Stimulated activated CD4-positive, alpha-beta T cell treated with anti-CD3 and anti-CD28 coated beads, Interleukin-12 subunit alpha, Interleukin-12 subunit beta, amount 100 ng/mL, for 48 hours (primary cell): Measurements from ENCODE around the gene PRMT1.

Experiments used
- DNase-seq, 3 donors: peaks; one replicate each; pipeline ENCODE4 v3.0.0-alpha.2; 2020; ENCODE audit warnings: low read depth in 2 of 3, low spot score in 1 of 3

PRMT1 gene

DNA sequence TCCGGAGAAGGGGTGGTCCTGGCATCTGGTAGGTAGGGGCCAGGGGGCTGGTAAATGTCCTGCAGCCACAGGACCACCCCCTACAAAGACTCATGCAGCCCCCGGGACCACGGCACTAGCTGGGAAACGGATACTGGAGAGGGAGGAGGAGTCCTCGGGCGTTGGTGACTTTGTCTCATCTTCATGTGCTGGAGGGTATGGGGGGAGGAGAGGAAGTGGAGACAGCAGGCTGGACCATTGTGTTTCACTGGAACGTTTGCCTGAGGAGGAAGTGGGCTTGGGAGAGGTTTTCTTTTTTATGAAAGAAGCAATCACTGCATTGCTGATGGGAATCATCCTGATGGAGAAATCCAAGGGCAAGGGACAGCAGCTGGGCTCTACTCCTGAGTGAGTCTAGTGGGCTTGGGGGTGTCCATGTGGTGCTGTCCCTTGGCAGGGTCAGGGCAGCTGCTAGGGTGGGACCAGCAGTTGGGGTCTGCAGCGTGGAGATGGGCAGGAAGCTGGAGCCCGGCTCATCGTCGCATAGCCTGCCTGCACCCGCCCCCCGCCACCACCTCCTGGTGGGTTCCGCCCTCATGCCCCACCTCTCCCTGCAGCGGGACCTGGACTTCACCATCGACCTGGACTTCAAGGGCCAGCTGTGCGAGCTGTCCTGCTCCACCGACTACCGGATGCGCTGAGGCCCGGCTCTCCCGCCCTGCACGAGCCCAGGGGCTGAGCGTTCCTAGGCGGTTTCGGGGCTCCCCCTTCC, 10.7 kb downstream of the PRMT1 start:
- DNase-seq = no peak

DNA sequence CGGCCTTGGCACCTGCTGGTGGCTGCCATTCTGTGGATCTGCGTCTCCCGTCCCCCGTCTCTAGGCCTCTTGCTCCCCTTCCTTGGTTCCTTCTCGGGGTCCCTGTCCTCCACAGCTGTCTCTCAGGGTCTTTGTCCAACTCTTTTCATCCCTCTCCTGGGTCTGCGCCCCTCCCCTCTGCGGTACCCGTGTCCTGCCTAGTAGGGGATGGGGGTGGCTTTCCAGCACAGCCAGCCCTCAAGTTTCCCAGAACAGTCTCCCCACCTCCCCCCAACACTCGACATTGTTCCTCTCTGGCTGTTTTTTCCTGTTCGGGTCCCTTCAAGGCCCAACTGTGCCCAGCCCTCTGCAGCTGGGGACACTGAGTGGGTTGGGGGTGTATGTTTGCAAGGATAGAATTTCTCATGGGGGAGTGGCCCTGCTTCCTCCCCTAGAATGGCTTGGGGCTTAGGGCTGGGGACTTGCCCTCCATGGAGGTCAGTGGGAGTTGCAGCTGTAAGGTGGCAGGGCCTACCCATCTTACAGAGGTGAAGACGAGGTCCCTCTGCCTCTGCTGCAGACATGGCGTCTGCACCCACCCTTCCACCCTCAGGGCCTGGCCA, 11.6 kb downstream of the PRMT1 start:
- no peak for DNase-seq

DNA sequence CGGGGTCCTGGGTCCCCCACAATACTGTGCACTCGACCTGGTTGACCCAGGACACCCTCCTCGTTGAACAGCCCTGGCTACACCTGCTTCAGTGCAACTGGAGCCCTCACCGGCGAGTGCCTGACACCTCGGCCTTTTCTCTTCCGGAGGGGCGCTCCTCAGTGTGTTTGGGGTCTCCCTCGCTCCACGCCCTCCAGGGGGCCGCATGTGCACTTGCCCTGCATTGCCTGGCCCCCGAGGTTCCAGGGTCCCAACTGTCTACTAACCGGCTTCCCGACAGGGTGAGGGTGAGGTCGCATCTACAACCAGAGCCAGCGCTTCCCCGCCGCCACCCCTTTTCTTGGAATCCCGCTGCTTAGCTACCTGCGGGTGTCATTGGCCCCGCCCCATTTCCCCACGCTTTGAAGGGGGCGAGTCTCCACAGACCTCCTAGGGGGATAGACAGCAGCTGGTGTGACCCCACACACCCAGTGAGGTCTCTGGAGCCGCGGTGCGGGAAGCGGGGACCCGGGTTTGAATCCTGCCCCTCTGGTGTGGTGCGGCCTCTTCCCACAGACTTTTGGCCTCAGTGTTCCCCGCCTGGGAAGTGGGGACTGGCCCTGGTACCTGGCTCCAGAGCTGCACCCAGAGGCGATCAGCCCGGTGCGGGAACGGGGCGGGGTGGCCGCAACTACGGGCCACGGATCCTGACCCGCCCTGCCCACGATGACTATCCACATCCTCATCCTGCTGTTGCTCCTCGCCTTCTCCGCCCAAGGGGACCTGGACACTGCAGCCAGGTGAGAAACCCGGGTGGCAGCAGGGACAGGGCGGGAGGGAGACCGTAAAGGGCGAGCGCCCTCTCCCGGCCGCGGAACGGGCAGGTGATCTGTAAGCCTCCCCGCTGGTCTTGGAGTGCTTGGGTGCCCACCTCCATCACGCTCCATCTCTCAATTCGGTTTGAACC, 12.3 kb downstream of the PRMT1 start, which contains the start of gene ADM5:
Gene ADM5, plus strand, starts transcription at position 462 of the 946 bp plus-strand sequence. Its CDS starts 244 bp downstream, at position 706.
- no peak for DNase-seq

DNA sequence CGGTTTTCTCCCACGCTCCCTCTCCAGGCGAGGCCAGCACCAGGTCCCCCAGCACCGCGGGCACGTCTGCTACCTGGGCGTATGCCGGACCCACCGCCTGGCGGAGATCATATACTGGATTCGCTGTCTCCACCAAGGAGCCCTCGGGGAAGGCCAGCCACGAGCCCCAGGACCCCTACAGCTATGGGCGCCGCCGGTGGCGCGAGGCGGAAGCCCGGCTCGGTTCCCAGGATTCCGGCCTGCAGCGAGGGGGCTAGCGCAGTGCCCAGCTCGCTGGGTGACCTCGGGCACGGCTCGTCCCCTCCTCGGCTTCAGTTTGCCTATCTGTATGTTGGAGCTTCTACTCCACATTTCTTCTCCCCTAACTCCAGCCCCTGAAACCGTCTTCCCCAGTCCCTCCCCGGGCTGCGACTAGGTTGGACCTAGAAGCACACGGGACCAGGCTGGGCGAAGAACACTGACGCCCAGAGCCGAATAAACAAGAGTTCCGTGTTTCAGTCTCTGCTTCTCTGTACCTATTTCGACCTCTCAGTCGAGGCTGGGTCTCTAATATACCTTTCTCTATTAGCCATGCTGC, 13.1 kb downstream of the PRMT1 start:
- DNase-seq = no peak

DNA sequence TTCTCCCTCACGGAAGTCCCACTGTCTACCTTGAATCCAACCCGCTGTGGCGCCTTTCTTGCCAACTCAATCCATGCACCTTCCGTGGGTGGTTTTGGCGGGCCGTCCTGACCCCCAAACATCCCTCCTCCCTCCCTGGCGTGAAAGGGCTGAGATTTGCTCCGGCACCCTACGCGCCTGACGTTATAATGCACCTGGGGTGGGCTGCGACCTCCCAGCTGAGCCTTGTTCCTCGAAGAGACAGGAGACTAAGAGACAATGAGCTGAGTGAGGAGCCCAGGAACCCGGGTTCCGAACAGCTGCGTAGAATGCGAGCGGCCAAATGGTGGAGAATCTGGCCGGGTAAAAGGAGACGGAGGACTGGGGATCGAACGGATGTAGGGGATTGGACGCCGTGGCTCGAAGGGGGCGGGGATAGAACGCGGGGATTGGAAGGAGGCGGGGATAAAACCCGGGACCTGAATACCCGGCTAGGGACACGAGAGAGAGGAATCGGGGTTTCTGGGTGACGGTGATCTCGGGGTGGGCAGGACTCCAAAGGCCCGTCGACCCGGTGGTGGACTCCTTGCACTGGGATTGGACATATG, 13.7 kb downstream of the PRMT1 start, which contains the start of gene CPT1C:
Gene CPT1C, plus strand, starts transcription at position 461 of the 587 bp plus-strand sequence. CDS start 1,137 bp downstream, outside the sequence.
- peak in 2 of 3 donors; percentile 51 to 62 for DNase-seq

DNA sequence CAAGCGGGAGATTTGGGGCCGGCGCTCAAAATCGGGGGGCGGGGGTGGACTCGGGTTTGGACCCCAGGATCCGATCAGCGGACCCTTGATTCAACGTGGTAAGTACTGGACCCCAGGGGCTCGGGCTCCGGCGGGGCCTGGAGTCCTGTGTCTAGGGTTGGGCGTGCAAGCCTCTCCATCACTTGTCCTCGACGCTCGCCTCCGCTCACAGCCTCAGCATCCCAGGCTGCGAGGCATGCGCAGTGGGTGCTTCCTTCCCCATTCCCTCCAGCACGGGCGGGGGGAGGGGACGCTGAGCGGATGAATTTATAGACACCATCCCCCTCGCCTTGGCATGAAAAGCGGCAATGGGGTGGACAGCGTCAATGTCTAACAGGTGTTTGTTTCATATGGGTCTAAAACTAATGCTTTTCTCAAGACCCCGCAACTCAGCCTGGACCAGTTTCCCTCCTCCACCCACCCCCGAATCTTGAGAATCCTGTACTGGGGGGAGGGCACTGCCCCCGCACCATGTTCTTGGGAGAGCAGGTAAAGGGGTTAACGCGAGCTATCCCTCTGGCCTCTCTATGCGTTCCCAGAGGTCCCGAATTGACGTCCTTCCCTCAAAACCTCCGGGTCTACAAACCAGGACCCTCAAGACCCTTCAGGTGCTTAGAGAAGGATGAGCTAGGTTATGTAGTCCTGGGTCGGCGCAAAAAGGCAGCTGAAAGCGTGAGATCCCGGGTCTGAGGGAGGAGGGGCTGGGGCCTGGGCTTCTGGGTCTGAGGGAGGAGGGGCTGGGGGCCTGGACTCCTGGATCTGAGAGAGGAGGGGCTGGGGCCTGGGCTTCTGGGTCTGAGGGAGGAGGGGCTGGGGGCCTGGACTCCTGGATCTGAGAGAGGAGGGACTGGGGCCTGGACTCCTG, 14.4 kb downstream of the PRMT1 start:
- peak in 1 of 3 donors; percentile 47 for DNase-seq

DNA sequence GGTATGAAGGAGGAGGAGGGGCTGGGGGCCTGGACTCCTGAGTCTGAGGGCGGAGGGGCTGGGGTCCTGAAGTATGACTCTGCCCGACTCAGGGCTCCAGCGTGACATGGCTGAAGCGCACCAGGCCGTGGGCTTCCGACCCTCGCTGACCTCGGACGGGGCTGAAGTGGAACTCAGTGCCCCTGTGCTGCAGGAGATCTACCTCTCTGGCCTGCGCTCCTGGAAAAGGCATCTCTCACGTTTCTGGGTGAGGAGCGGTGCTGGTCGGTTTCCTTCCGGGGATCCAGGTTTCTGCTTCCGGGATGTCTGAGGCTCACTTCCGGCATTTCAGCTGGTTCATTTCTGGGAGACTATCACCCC, 15.1 kb downstream of the PRMT1 start:
- DNase-seq = no peak

DNA sequence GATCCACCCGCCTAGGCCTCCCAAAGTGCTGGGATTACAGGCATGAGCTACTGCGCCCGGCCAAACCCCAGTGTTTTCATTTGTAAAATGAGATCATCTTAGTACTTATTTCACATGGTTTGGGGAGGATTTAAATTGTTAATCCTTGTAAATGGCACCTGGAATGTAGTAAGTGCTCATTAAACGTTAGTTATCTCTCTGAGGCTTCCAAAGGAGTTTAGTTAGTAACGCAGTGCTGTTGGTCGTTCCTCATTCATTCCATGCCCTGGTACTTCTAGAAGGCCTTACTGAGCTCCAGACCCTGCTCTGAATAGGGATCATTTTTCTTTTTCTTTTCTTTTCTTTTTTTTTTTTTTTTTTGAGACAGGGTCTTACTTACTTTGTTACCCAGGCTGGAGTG, 19.0 kb downstream of the PRMT1 start:
- DNase-seq = no peak

DNA sequence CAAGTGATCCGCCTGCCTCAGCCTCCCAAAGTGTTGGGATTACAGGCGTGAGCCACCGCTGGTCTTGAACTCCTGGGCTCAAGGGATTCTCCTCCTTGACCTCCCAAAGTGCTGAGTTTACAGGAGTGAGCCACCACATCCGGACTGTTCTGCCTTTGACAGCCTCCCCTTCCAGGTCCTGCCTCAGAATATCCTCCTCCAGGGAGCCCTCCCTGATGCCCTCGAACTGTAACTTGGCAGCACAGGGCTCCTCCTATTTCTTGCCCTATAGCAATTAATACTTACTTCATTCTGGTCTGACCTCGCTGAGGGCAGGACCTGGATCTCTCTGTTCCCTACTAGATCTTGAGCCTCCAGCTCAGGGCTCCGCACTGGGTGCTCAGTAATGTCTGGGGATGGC, 19.8 kb downstream of the PRMT1 start:
- no peak for DNase-seq

DNA sequence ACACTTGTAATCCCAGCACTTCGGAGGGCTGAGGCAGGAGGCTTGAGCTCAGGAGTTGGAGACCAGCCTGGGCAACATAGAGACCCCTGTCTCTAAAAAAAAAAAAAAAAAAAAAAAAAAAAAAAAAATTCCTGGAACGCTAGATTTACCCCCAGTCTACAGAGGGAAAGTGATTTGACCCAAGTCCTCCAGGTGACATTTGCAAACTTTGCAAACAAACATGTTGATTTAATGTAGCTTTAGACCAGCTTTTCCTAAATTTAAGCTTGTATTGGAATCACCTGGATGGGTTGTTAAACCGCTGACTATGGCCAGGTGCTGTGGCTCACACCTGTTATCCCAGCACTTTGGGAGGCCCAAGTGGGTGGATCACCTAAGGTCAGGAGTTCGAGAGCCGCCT, 22.3 kb downstream of the PRMT1 start:
- DNase-seq = no peak

DNA sequence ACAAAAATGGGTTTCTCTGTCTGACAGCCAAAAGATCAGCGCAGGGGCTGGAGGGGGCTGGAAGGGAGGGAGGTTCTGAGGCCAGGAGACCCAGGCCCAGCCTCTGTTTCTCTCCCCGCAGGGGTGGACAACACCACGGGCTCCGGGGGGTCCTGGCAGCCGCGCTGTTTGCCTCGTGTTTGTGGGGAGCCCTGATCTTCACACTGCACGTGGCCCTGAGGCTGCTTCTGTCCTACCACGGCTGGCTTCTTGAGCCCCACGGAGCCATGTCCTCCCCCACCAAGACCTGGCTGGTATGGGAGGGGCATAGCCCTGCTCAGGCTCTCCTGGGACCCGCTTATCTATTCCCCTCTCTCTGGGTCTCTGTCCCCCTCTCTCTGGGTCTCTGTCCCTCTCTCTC, 23.5 kb downstream of the PRMT1 start:
- DNase-seq = no peak

DNA sequence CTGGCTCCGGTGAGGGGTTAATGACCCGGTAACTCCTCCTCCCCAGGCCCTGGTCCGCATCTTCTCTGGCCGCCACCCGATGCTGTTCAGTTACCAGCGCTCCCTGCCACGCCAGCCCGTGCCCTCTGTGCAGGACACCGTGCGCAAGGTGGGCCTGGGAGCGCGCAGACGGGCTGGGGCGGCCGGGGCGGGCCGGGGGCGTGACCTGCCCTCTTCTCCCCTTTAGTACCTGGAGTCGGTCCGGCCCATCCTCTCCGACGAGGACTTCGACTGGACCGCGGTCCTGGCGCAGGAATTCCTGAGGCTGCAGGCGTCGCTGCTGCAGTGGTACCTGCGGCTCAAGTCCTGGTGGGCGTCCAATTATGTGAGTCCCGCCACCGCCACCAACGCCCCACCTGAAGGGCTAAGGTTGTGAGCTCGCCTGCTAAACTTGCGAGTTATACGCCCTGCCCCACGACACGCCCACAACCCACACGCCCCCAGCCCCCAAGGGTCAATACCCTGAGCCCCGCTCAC, 24.3 kb downstream of the PRMT1 start:
- no peak for DNase-seq

DNA sequence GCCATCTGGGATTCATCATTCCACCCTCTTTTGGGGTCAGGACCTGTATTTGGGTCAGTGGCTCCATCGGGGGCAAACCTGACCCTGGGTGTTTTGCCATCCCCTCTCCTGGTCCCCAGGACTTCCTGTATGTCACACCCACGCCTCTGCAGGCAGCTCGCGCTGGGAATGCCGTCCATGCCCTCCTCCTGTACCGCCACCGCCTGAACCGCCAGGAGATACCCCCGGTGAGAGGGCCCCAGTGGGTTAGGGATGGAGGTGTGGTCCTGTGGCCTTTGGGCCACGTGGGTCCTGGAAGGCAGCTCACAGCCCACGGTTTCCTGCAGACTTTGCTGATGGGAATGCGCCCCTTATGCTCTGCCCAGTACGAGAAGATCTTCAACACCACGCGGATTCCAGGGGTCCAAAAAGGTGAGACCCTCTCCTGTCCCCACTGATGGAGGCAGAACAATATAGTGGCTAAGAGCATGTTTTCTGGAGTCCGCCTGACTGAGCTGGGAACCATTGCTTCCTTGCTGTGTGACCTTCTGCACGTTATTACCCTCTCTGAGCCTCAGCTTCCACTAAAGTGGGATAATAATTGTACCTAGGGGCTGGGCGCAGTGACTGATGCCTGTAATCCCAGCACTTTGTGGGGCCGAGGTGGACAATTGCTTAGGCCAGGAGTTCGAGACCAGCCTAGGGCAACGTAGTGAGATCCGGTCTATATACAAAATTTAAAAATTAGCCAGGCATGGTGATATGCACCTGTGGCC, 28.0 kb downstream of the PRMT1 start:
- DNase-seq = no peak

DNA sequence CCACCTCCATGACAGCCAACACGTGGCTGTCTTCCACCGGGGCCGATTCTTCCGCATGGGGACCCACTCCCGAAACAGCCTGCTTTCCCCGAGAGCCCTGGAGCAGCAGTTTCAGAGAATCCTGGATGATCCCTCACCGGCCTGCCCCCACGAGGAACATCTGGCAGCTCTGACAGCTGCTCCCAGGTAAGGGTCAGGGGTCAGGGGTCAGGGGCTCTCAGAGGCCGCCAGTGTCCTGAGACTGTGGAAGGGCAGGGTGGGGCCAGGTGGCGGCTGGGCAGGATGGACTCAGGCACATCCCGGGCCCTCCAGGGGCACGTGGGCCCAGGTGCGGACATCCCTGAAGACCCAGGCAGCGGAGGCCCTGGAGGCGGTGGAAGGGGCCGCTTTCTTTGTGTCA, 28.8 kb downstream of the PRMT1 start:
- DNase-seq = no peak

DNA sequence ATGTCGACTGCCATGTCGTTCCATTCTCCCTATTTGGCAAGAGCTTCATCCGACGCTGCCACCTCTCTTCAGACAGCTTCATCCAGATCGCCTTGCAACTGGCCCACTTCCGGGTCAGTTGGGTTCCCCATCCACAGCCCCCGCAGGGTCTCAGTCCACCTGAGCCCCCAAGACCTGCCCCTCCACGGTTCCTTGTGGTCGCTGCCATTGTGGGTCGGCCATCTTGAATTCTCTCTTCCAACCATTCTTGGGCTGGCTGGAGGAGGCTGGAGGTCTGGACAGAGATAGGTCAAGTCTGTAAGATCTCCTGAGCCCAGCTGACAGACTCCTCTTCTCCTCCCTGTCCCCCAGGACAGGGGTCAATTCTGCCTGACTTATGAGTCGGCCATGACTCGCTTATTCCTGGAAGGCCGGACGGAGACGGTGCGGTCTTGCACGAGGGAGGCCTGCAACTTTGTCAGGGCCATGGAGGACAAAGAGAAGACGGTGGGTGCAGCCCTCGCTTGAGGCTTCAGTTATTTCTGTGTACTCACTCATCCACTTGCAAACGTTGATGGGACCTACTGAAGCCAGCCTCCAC, 33.4 kb downstream of the PRMT1 start:
- no peak for DNase-seq

DNA sequence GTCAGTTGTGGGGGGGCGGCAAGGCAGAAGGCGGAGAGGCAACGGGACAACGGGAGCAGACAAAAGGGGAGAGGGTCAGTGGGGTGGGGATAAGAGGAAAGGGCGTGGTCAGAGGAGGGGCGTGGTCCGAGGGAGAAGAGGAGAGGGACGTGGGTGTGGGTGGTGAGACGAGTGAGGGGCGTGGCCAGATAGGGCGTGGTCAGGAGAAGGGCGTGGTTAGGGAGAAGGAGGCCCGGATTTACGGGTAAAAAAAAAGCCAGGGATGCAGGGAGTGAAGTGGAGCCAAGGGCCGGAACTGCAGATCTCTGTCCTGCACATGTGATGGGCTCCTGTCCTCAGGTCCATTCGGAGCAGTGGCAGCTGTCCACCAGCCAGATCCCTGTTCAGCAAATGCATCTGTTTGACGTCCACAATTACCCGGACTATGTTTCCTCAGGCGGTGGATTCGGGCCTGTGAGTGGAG, 35.4 kb downstream of the PRMT1 start:
- DNase-seq = no peak

DNA sequence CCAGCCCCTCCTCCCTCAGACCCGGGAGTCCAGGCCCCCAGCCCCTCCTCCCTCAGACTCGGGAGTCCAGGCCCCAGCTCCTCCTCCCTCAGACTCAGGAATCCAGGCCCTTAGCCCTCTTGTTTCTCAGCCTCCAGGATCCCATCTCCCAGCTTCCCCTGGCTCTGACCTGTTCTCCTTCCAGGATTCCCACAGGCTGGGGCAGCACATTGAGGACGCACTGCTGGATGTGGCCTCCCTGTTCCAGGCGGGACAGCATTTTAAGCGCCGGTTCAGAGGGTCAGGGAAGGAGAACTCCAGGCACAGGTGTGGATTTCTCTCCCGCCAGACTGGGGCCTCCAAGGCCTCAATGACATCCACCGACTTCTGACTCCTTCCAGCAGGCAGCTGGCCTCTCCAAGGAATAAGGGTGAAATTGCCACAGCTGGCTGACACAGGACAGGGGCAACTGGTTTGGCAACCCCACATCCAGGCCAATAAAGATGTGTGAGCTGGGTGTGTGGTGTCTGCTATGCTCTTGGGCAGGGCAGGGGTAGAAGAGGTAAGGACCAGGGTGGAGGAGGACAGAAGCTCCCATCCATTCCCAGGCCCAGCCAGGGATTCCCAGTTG, 36.3 kb downstream of the PRMT1 start:
- no peak for DNase-seq

DNA sequence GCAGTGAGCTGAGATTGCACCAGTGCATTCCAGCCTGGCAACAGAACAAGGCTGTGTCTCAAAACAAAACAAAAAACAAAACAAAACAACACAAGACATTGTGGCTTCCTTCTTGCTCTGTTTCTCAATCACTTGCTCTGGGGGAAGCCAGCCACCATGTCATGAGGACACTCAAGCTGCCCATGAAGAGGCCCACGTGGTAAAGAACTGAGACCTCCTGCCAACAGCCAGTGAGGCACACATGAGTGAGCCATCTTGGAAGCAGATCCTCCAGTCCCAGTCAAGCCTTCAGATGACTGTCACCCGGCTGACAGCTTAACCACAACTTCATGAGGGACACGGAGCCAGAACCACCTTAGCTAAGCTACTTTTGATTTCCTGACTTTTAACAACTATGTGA, 39.1 kb downstream of the PRMT1 start:
- DNase-seq = no peak
